HCT116 (cell line): ENCODE measurements around the gene H6PD. TPM values are rescaled to one million over a fixed set of nuclear protein-coding genes. Genes with fewer than 3 reads are reported as not detected.

Source experiments
- ATAC-seq: fragments of 200-7000 bp; cut with Tn5 transposase; 2 replicates; pipeline ENCODE4 v1.9.1; 2020; ENCODE audit warnings: mild to moderate bottlenecking, moderate library complexity
- BruUV-seq: library from RNA; stranded (reverse); fragments of 400-500 nt; replicated peaks from 2 replicates; lab custom pipeline; 2021; lab: Mats Ljungman, UMichigan
- CTCF ChIA-PET: fragments of 300-600 bp; sonication (Branson Sonifier 250); formaldehyde crosslinking; loops from one replicate; lab custom pipeline; 2021; ENCODE audit warnings: antibody characterized with exemption; lab: Charles Lee
- POLR2A ChIA-PET: fragments of 300-600, 350-600 bp; sonication (Branson Sonifier 250); formaldehyde crosslinking; loops from one replicate; lab custom pipeline; 2021; ENCODE audit warnings: antibody characterized with exemption; lab: Charles Lee
- RAD21 ChIA-PET, 2 experiments: fragments of 300-600 bp; sonication (Branson Sonifier 250); formaldehyde crosslinking; loops; one replicate each; lab custom pipeline; 2023; ENCODE audit warnings: low total read pairs in 2 of 2; ENCODE audit not compliant: uncharacterized antibody in 2 of 2, unreplicated experiment in 2 of 2, low non-redundant PET in 1 of 2; lab: Charles Lee
- DNase-seq: peaks from one replicate; pipeline ENCODE4 v3.0.0-alpha.2; 2010; ENCODE audit warnings: low read depth, low spot score
- H2AFZ ChIP-seq: fragments of 200-600 bp; shearing (Covaris generic), sonication (generic); 2 replicates; pipeline ENCODE4 v1.6.1; 2017; ENCODE audit warnings: low read depth, mixed run types, mixed read lengths, antibody characterized with exemption, low read length; ENCODE audit not compliant: poor library complexity, severe bottlenecking
- H3K27ac ChIP-seq: 2 replicates; pipeline ENCODE4 v1.5.1; 2012; ENCODE audit warnings: low read depth, low read length
- H3K27me3 ChIP-seq: fragments of 200-600 bp; sonication (generic); 2 replicates; pipeline ENCODE4 v1.6.1; 2016; ENCODE audit warnings: mixed run types, low read length, mixed read lengths; ENCODE audit not compliant: insufficient read depth
- H3K36me3 ChIP-seq, 2 experiments: fragments of 200-500 bp in 1 of 2; fragments of 200-600 bp in 1 of 2; sonication (Bioruptor generic) in 1 of 2; sonication (generic) in 1 of 2; 2 replicates each; pipeline versions ENCODE4 v1.5.1 to v1.6.1; 2014 to 2016; ENCODE audit warnings: low read length in 2 of 2, inconsistent platforms in 1 of 2, mixed read lengths in 1 of 2, mixed run types in 1 of 2; ENCODE audit not compliant: insufficient read depth in 2 of 2, control insufficient read depth in 1 of 2
- H3K4me1 ChIP-seq, 2 experiments: fragments of 200-600 bp in 1 of 2; sonication (generic) in 1 of 2; 2 replicates each; pipeline versions ENCODE4 v1.5.1 to v1.6.1; 2012 to 2017; ENCODE audit warnings: low read length in 2 of 2, inconsistent platforms in 1 of 2, mild to moderate bottlenecking in 1 of 2, mixed read lengths in 1 of 2, mixed run types in 1 of 2, moderate library complexity in 1 of 2; ENCODE audit not compliant: insufficient read depth in 2 of 2, control insufficient read depth in 1 of 2
- H3K4me2 ChIP-seq: fragments of 200-600 bp; sonication (generic); 2 replicates; pipeline ENCODE4 v1.6.1; 2017; ENCODE audit warnings: mixed run types, low read length, mixed read lengths
- H3K4me3 ChIP-seq, 2 experiments: fragments of 200-600 bp in 1 of 2; sonication (generic) in 1 of 2; replicated peaks in 1 of 2; 2 replicates each; pipeline ENCODE4 v1.5.1; 2011 to 2016; ENCODE audit warnings: low read length in 2 of 2, control low read depth in 1 of 2, low read depth in 1 of 2, mild to moderate bottlenecking in 1 of 2, mixed read lengths in 1 of 2, mixed run types in 1 of 2
- H3K79me2 ChIP-seq: fragments of 200-600 bp; sonication (generic); 2 replicates; pipeline ENCODE4 v1.6.1; 2017; ENCODE audit warnings: mild to moderate bottlenecking, mixed run types, low read length, moderate library complexity, mixed read lengths; ENCODE audit not compliant: insufficient read depth
- H3K9ac ChIP-seq: fragments of 200-600 bp; sonication (generic); 2 replicates; pipeline ENCODE4 v1.6.1; 2016; ENCODE audit warnings: low read length, mixed read lengths
- H3K9me2 ChIP-seq: fragments of 200-600 bp; sonication (generic), shearing (Covaris generic); 2 replicates; pipeline ENCODE4 v1.6.1; 2017; ENCODE audit warnings: mixed run types, mild to moderate bottlenecking, moderate library complexity; ENCODE audit not compliant: insufficient read depth
- H3K9me3 ChIP-seq, 2 experiments: fragments of 200-500 bp in 1 of 2; fragments of 200-600 bp in 1 of 2; sonication (Bioruptor generic) in 1 of 2; sonication (generic) in 1 of 2; 2 replicates each; pipeline ENCODE4 v1.6.1; 2014 to 2017; ENCODE audit warnings: low read length in 2 of 2, mixed read lengths in 2 of 2, inconsistent platforms in 1 of 2, low read depth in 1 of 2, mild to moderate bottlenecking in 1 of 2, mixed run types in 1 of 2, moderate library complexity in 1 of 2; ENCODE audit not compliant: control insufficient read depth in 1 of 2, insufficient read depth in 1 of 2
- H4K20me1 ChIP-seq: fragments of 200-600 bp; sonication (generic), shearing (Covaris generic); 2 replicates; pipeline ENCODE4 v1.6.1; 2017; ENCODE audit warnings: mixed run types, mild to moderate bottlenecking, moderate library complexity; ENCODE audit not compliant: insufficient read depth
- POLR2AphosphoS5 ChIP-seq: IDR thresholded peaks from 2 replicates; pipeline ENCODE4 v1.6.1; 2011; ENCODE audit warnings: mild to moderate bottlenecking, low read depth, low read length, moderate library complexity
- RAD21 ChIP-seq: IDR thresholded peaks from 2 replicates; pipeline ENCODE4 v1.6.1; 2012; ENCODE audit warnings: low read depth, mild to moderate bottlenecking
- ZFX ChIP-seq: fragments of 450-650 bp; IDR thresholded peaks from 2 replicates; pipeline ENCODE4 v1.6.1; 2017
- intact Hi-C: fragments of 100-400 bp; cut with micrococcal nuclease; formaldehyde crosslinking; loops from 2 replicates; pipeline ENCODE4 v1.10.0; 2022
- total RNA-seq: library from RNA; stranded (reverse); gene quantifications from one replicate; pipeline ENCODE4 v1.2.1, GENCODE V29; 2021; ENCODE audit not compliant: unreplicated experiment
- TF ChIP-seq, protein P1 (sequence below), 3 experiments: fragments of 200-600 bp in 1 of 3; sonication (generic) in 1 of 3; IDR thresholded peaks in 2 of 3; conservative IDR thresholded peaks in 1 of 3; 2 replicates each; pipeline ENCODE4 v1.5.1; 2012 to 2017; ENCODE audit warnings: low read depth in 2 of 3, low read length in 2 of 3, antibody characterized with exemption in 1 of 3, borderline replicate concordance in 1 of 3, control low read depth in 1 of 3, mild to moderate bottlenecking in 1 of 3, mixed read lengths in 1 of 3, mixed run types in 1 of 3, moderate library complexity in 1 of 3; ENCODE audit not compliant: insufficient read depth in 1 of 3
- TF ChIP-seq, protein P2 (sequence below): IDR thresholded peaks from 2 replicates; pipeline ENCODE4 v1.6.1; 2012

Gene H6PD
- total RNA-seq, 1 experiment from 2014 or later, result 16.2 TPM

DNA sequence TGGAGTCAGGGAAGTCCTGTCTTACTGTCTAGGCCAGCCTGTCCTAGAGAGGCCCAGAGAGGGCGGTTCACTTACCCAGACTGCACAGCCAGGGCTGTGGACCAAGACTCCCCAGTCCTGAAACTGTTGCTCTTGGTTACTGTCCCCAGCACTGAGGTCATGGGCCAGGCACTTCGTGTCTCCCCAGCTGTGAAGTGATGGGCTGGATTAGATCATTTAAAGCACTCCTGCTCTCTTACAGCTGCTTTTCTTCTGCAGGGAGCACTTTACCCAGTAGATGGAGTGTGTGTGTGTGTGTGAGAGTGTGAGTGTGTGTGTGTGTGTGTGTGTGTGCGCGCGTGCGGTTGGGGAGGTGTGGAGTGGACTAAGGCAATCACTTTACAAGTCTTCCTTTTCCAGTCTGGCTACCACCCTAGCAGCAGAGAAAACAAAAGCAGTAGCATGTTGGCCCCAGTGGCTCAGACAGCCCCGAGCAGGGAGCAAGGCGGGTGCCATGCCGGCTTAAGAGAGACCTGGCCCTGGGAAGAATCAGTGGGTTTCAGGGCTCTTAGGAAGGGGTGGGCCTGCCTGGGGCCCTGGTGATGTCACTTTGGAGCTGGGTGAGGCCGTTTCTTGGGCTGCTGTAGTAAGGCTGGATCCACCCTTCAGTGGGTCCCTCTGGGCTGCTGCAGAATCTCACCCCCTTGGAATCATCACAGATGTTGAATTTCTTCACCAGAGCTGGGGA lies 60.5 kb downstream of the H6PD start:
- peak overlapping the region; percentile 76; the same call in 1 of the 2 replicates for H3K9ac ChIP-seq
- no peak overlapping the region for H2AFZ ChIP-seq
- H3K9me2 ChIP-seq, result no peaks in the 10 kb centered on the region
- 0 out of 4 replicates have a peak, but pooled peaks cover 0 to 3% of the 10 kb centered on the region in 2 experiments for H3K36me3 ChIP-seq
- TF ChIP-seq, protein P1, sequence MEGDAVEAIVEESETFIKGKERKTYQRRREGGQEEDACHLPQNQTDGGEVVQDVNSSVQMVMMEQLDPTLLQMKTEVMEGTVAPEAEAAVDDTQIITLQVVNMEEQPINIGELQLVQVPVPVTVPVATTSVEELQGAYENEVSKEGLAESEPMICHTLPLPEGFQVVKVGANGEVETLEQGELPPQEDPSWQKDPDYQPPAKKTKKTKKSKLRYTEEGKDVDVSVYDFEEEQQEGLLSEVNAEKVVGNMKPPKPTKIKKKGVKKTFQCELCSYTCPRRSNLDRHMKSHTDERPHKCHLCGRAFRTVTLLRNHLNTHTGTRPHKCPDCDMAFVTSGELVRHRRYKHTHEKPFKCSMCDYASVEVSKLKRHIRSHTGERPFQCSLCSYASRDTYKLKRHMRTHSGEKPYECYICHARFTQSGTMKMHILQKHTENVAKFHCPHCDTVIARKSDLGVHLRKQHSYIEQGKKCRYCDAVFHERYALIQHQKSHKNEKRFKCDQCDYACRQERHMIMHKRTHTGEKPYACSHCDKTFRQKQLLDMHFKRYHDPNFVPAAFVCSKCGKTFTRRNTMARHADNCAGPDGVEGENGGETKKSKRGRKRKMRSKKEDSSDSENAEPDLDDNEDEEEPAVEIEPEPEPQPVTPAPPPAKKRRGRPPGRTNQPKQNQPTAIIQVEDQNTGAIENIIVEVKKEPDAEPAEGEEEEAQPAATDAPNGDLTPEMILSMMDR (IDR thresholded peaks at IDR 0.05 in 2 of 3, conservative IDR thresholded peaks at IDR 0.05 in 1 of 3; ENCODE audit: borderline replicate concordance in 1 of 3, insufficient read depth in 1 of 3, low read depth in 2 of 3, low read length in 2 of 3), result no peak; a peak in 1 of 6 replicates
- peak; percentile 45 for TF ChIP-seq RAD21
- no peaks in the 10 kb centered on the region for H3K9me3 ChIP-seq
- H3K4me1 ChIP-seq, result peaks cover 27 to 53% of the 10 kb centered on the region in 2 experiments
- ChIA-PET CTCF (no interaction called here), POLR2A (interaction anchor here (0.6 kb wide), 1 partner anchor 133 kb away, joined by 3 read pairs; no protein-coding TSS in a partner anchor), RAD21 (interaction anchor here in 1 of 2 experiments (0.7 kb wide), 1 partner anchor 160 kb away, joined by 4 read pairs; no protein-coding TSS in a partner anchor)
- peak overlapping the region; percentile 97 for H3K4me2 ChIP-seq
- intact Hi-C loops, result no loop called here
- ATAC-seq (no peak), DNase-seq (no peak)
- no peaks in the 10 kb centered on the region for H4K20me1 ChIP-seq
- 0 out of 2 replicates have a peak overlapping the region, but pooled peaks have one; percentile 12 for H3K27ac ChIP-seq
- no TSS peak for BruUV-seq
- H3K4me3 ChIP-seq, result peak overlapping the region in 1 of 2 experiments; percentile 92; a peak in 1 of 4 replicates
- H3K79me2 ChIP-seq, result peaks cover 56% of the 10 kb centered on the region
- H3K27me3 ChIP-seq, result no peaks in the 10 kb centered on the region

DNA sequence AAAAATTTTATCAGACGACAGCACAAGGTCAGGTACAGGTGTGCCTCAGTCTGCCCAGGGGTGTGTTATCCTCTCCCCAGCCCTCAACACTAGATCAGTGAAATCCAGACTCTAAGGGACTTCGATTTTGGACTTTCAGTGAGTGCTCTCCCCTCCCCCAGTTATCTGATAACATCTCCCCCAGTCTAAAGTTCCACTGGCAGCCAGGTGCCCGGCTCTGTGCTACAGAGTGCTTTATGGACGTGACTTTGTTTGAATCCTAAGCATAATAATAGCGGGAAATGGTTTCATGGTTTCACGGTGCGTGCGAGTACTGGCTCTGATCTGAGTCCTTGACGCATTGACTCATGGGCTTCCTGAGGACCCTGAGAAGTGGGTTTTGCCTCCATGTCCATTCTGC lies 61.3 kb downstream of the H6PD start:
- intact Hi-C loops, result no loop called here
- H3K4me3 ChIP-seq, result no peak overlapping the region
- no peaks in the 10 kb centered on the region for H4K20me1 ChIP-seq
- H3K79me2 ChIP-seq, result peaks cover 63% of the 10 kb centered on the region
- ChIA-PET CTCF (no interaction called here), RAD21 (no interaction called here), POLR2A (interaction anchor here (0.6 kb wide), 1 partner anchor 132 kb away, joined by 3 read pairs; no protein-coding TSS in a partner anchor)
- H3K4me1 ChIP-seq, result peaks cover 35 to 61% of the 10 kb centered on the region in 2 experiments
- DNase-seq, result no peak
- no TSS peak for BruUV-seq
- H3K27ac ChIP-seq, result no peak overlapping the region
- H3K36me3 ChIP-seq, result 0 out of 4 replicates have a peak, but pooled peaks cover 0 to 3% of the 10 kb centered on the region in 2 experiments
- no peak overlapping the region for H3K9ac ChIP-seq
- no peak overlapping the region for H3K4me2 ChIP-seq
- TF ChIP-seq, protein P2, sequence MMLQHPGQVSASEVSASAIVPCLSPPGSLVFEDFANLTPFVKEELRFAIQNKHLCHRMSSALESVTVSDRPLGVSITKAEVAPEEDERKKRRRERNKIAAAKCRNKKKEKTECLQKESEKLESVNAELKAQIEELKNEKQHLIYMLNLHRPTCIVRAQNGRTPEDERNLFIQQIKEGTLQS, result no peak
- TF ChIP-seq ZFX (no peak), POLR2AphosphoS5 (no peak)
- H3K27me3 ChIP-seq, result no peaks in the 10 kb centered on the region
- no peak overlapping the region for H2AFZ ChIP-seq
- no peaks in the 10 kb centered on the region for H3K9me3 ChIP-seq
- no peak for ATAC-seq
- H3K9me2 ChIP-seq, result no peaks in the 10 kb centered on the region
